ENCODE results near the gene PARVG. TPM values are rescaled to one million over a fixed set of nuclear protein-coding genes. Genes with fewer than 3 reads are reported as not detected.

PARVG gene
- total and polyA plus RNA-seq, 2 donors = 5.8 to 8.5 TPM

DNA sequence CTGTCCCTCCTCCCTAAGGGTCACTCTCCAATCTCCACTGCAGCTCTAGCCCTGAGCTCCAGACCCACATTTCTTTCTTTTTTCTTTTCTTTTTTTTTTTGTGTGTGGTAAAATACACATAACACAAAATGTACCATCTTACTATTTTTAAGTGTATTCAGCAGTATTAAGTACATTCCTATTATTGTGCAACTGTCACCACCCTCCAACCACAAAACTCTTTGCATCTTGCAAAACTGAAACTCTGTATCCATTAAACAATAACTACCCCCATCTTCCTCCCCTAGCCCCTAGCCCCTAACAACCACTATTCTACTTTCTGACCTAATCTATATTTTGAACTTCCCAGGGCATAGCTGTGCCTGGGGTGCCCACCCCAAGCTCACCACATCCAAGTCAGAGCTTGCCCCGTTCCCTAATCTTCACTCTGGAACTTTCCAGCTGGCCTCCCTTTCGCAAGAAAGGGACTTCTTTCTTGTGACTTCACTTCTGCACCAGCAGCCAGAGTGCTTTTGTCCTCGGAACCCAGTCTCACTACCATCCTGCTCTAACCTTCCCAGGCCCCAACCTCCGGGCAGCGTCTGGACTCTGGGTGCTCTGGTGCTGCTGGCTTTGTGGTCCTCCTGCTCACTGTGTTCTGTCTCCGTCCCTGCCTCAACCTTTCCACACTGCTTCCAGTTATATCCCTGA lies 30.7 kb downstream of the PARVG start:
- H3K27ac ChIP-seq (ENCODE audit: low read depth) = no peak overlapping the region
- no peak for DNase-seq (ENCODE audit: extremely low spot score)
- H3K4me1 ChIP-seq (ENCODE audit: insufficient read depth) = no peaks in the 10 kb centered on the region
- H3K36me3 ChIP-seq (ENCODE audit: insufficient read depth) = no peaks in the 10 kb centered on the region
- H3K4me3 ChIP-seq (ENCODE audit: low read depth, low read length) = no peak overlapping the region
- WGBS = 52% methylated on average over 6 of the region's 6 CpGs

DNA sequence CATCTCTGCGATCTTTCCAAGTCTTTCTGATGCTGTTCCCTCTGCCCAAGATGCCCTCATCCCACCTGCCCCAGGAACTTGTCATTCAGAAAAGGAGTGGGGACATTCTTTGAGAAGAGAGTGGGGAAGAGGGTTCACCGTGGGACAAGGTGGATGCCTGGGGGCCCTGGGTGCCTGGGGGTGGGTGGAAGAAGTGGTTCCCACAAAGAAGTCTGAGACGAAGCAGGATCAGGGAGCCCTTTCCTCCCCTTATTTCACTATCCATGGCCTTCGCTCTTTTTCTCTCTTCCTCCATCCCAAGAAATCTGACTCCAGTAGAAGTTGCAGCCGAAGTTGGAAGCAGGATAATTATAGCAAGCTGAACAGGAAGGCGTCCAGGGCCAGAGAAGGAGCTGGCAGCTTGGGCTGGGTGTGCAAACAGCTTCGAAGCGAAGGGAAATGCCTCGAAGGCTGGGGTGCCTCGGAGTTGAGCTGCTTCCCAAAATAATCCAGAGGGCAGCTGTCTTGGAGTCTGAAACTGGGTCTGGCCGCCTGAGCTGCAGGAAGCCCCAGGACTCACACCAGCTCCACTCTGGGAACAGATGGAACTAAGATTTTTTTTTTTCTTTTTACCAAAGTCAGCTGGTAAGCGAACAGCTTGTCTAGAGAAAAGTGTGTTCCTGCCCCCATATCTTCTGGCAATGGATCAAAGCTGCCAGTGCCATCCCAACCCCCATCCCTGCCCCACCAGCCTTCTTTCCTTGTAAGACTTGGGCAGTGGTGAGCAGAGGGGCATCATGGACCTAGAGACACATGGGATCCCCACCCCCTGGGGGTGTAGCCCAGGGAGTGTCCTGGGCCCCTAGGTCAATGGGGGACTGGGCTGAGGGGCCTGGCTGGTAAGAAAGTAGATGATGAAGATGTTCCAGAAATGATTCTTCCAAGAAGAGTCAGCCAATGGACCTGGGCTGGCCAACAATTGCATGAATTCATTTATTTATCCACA lies 31.5 kb downstream of the PARVG start:
- Histone ChIP-seq H3K27ac (ENCODE audit: low read depth) (no peak overlapping the region), H3K4me1 (ENCODE audit: insufficient read depth) (no peaks in the 10 kb centered on the region), H3K4me3 (ENCODE audit: low read depth, low read length) (no peak overlapping the region), H3K36me3 (ENCODE audit: insufficient read depth) (no peaks in the 10 kb centered on the region)
- no peak for DNase-seq (ENCODE audit: extremely low spot score)
- WGBS = 17% methylated on average over 12 of the region's 12 CpGs

DNA sequence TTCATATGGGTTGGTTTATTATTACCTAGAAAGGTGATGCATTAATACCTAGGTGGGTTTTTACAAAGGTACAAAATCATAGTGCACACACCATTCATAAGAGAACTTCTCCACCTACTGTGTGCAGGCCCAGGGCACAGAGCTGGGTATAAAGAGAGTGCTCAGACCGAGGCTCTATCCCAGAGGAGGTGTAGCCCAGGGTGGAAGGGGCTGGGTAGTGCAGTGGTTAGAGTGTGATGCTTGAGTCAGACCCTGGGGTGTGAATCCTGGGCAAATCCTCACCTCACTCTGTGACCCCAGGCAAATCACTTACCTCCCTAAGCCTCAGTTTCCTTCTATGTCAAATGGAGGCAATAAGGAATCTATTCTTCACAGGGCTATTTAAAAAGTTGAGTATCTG lies 32.2 kb downstream of the PARVG start:
- H3K4me1 ChIP-seq (ENCODE audit: insufficient read depth) = no peaks in the 10 kb centered on the region
- H3K27ac ChIP-seq (ENCODE audit: low read depth) = no peak overlapping the region
- WGBS = 95% methylated on average over 1 of the region's 1 CpG
- DNase-seq (ENCODE audit: extremely low spot score) = no peak
- no peak overlapping the region for H3K4me3 ChIP-seq (ENCODE audit: low read depth, low read length)
- no peaks in the 10 kb centered on the region for H3K36me3 ChIP-seq (ENCODE audit: insufficient read depth)

DNA sequence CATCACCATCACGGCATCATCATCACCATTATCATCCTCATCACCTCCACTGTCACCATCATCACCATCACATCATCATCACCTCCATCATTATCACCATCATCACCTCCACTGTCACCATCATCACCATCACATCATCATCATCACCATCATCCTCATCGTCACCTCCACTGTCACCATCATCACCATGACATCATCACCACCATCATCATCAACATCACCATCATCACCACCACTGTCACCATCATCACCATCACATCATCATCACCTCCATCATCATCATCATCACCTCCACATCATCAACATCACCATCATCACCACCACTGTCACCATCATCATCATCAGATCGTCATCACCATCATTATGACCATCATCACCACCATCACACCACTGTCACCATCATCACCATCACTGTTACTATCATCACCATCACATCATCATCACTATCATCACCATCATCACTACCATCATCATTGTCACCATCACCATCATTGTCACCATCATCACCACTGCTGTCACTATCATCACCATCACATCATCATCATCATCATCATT lies 32.8 kb downstream of the PARVG start:
- no peaks in the 10 kb centered on the region for H3K4me1 ChIP-seq (ENCODE audit: insufficient read depth)
- H3K27ac ChIP-seq (ENCODE audit: low read depth) = no peak overlapping the region
- 81% methylated on average over 3 of the region's 3 CpGs for WGBS
- no peak overlapping the region for H3K4me3 ChIP-seq (ENCODE audit: low read depth, low read length)
- no peaks in the 10 kb centered on the region for H3K36me3 ChIP-seq (ENCODE audit: insufficient read depth)
- DNase-seq (ENCODE audit: extremely low spot score) = no peak

DNA sequence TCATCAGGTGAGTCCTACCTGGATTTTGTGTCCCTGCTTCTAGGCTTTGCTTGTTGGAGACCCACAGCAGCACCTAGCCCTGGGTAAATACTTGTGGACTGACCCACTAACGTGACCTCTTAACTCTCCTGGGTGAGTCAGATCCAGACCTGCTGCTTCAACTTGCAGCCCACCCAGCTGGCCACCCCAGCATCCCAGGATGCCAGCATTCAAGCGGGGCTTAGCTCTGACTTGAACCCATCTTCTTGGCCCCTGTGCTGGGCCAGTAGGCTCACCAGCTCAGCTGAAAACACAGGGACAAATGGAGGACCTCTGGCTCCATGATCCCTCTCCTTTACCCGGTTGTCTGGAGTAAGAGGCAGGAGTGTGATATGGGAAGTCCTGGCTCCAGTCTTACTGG lies 33.5 kb downstream of the PARVG start:
- no peak for DNase-seq (ENCODE audit: extremely low spot score)
- H3K4me1 ChIP-seq (ENCODE audit: insufficient read depth) = no peaks in the 10 kb centered on the region
- WGBS = 94% methylated on average over 3 of the region's 3 CpGs
- H3K4me3 ChIP-seq (ENCODE audit: low read depth, low read length) = no peak overlapping the region
- H3K27ac ChIP-seq (ENCODE audit: low read depth) = no peak overlapping the region
- H3K36me3 ChIP-seq (ENCODE audit: insufficient read depth) = no peaks in the 10 kb centered on the region

DNA sequence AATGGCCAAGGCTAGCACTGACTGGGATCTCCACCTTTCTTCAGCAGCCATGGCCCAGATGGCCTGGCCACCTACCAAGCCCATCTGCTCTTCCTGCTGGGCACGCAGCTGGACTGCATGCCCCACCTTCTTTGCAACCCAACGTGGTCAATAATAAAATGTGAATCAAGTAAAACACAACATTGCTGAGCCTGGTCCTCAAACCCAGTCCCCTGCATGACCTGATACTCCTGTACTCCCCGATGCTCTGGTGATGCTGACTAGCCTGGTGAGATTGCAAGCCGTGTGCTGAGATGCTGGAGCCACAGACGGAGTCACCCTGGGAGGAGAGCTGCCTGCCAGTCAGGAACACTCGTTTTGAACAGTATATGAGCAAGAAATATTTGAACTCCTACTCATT lies 34.0 kb downstream of the PARVG start:
- Histone ChIP-seq H3K4me1 (ENCODE audit: insufficient read depth) (no peaks in the 10 kb centered on the region), H3K4me3 (ENCODE audit: low read depth, low read length) (no peak overlapping the region), H3K27ac (ENCODE audit: low read depth) (no peak overlapping the region), H3K36me3 (ENCODE audit: insufficient read depth) (no peaks in the 10 kb centered on the region)
- no peak for DNase-seq (ENCODE audit: extremely low spot score)
- WGBS = 91% methylated on average over 6 of the region's 6 CpGs

DNA sequence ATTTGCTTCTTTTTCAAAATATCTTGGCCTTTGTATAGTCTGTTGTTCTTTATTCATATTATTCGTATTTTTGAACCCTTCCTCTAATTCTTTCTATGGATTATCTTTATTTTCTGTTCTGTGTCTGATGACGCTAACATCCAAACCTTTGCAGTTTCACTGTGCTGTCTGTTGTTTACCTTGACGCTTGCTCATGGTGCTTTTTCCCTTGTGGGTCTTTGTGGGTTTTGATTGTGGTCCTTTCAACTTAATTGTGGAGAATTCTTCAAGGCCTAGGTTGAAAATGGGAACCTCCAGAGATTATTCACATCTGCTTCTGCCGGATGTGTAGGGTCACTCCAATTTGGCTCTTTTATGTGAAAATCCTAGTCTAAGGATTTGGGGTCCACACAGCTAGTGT lies 34.6 kb downstream of the PARVG start:
- H3K4me1 ChIP-seq (ENCODE audit: insufficient read depth) = no peaks in the 10 kb centered on the region
- no peak for DNase-seq (ENCODE audit: extremely low spot score)
- 82% methylated on average over 4 of the region's 4 CpGs for WGBS
- no peaks in the 10 kb centered on the region for H3K36me3 ChIP-seq (ENCODE audit: insufficient read depth)
- no peak overlapping the region for H3K4me3 ChIP-seq (ENCODE audit: low read depth, low read length)
- H3K27ac ChIP-seq (ENCODE audit: low read depth) = no peak overlapping the region

DNA sequence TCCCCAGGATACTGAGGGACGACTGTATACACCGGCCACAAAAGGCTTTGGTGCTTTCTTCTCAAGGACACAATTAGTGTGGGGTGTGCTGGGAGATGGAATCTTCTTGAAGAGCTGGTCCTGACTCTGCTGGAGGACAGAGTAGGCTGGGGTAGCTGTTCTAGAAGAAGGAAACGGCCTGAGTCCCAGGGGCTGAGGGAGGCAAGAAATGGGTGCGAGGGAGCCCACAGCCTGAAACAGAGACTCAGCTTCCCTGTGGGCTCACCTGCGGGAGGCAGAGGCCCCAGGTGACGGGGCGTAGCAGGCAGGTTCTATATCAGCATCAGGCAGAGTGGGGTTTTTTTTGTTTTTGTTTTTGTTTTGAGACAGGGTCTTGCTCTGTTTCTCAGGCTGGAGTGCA lies 36.6 kb downstream of the PARVG start:
- no peaks in the 10 kb centered on the region for H3K36me3 ChIP-seq (ENCODE audit: insufficient read depth)
- 93% methylated on average over 7 of the region's 7 CpGs for WGBS
- DNase-seq (ENCODE audit: extremely low spot score) = no peak
- no peaks in the 10 kb centered on the region for H3K4me1 ChIP-seq (ENCODE audit: insufficient read depth)
- H3K4me3 ChIP-seq (ENCODE audit: low read depth, low read length) = no peak overlapping the region
- H3K27ac ChIP-seq (ENCODE audit: low read depth) = no peak overlapping the region

DNA sequence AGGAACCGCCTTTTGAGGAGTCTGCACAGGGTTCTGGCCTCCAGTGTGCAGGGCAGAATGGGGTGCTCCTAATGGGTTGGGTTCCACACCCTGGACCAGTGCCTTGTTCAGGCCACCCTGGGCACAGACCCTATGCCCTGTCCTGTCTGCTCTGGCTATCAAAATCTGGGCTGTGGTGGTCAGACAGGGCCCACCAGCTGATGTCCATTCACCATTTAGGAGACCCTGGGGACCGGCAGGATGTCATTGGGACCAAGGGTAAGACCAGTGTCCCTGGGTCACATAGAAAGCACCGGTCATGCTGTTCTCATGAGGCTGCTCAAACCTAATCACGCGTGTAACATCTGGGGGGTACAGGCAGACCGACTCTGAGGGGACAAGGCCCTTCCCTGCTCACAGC lies 37.3 kb downstream of the PARVG start:
- Histone ChIP-seq H3K4me3 (ENCODE audit: low read depth, low read length) (no peak overlapping the region), H3K36me3 (ENCODE audit: insufficient read depth) (no peaks in the 10 kb centered on the region), H3K27ac (ENCODE audit: low read depth) (no peak overlapping the region), H3K4me1 (ENCODE audit: insufficient read depth) (no peaks in the 10 kb centered on the region)
- 81% methylated on average over 6 of the region's 6 CpGs for WGBS
- DNase-seq (ENCODE audit: extremely low spot score) = no peak

DNA sequence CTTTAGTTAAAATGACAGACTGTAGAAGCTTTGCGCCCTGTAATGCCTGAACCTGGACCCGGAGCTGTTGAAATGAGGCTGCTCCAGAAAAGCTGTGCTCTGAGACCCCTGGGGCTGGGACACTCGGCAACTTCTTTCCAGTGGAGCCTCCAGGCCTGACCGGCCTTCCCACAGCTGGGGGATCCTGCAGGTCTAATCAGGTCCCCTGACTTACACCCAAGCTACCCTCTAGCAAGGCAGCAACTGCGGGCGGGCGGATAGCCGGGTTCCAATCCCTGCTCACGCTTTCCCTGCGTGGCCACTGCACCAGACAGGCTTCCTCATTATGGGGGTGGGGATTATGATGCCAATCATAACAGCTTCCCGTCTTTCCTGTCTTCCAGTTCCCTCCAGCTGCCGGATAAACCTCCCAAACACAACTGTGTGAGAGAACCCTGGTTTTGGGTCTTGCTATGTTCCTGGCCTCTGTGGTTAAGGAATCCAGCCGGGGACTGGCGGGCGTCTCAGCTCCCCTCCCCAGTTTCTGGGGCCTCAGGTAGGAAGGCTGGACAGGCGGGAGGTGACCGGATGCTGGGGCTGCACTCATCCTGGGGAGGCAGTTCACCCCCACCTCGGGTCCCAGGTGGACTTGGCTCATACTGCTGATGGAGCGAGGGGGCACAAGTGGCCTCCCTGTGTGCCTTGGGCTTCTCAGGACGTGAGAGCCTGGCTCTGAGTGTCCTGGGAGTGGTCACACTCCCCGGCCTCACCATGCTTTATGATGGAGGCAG lies 38.6 kb downstream of the PARVG start:
- 82% methylated on average over 21 of the region's 21 CpGs for WGBS
- no peaks in the 10 kb centered on the region for H3K36me3 ChIP-seq (ENCODE audit: insufficient read depth)
- H3K27ac ChIP-seq (ENCODE audit: low read depth) = no peak overlapping the region
- no peak for DNase-seq (ENCODE audit: extremely low spot score)
- no peak overlapping the region for H3K4me3 ChIP-seq (ENCODE audit: low read depth, low read length)
- H3K4me1 ChIP-seq (ENCODE audit: insufficient read depth) = no peaks in the 10 kb centered on the region

DNA sequence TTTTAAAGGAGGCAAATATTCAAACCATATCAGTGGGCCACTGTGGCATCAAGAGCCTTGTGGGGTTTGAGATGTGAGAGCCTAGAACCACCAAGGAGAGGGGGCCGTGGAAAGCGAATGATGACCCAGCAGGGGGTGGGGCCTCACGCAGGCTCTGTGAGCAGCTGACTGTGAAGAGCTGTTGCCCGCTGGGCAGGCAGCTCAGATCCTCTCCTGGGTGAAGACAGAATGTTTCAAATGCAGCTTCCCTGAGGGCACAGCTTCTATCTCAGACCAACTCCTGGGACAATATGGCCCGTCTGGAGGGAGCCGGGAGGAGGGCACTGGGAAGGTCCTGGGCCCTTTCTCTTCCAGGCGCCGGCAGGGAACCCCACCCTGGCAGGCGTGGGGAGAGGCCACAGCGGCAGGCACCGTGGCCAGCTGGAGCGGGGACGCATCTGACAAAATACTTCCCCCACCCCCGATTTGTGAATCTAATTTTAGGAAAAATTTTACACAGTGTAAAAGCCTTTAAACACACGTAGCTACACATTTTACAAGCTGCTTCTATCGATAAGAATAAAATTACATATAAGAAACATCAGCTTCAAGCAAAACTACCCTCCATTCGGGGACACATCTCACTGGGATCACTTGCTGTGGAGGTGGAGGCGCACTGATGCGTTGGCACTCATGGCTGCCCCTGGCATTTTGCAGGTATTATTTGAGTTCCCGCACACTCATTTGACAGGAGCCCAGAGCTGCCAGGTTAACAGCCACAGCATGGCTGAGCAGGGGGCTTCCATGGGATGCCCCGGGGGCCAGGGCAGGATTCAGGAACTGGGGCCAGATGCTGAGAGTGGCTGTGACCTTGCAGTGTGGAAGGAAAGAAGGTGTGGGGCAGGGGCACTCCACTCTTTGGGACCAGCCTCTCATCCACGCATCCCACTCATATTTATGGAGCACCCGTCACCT lies 40.3 kb downstream of the PARVG start:
- Histone ChIP-seq H3K27ac (ENCODE audit: low read depth) (no peak overlapping the region), H3K4me1 (ENCODE audit: insufficient read depth) (no peaks in the 10 kb centered on the region), H3K36me3 (ENCODE audit: insufficient read depth) (no peaks in the 10 kb centered on the region), H3K4me3 (ENCODE audit: low read depth, low read length) (no peak overlapping the region)
- WGBS = 79% methylated on average over 23 of the region's 23 CpGs
- no peak for DNase-seq (ENCODE audit: extremely low spot score)

DNA sequence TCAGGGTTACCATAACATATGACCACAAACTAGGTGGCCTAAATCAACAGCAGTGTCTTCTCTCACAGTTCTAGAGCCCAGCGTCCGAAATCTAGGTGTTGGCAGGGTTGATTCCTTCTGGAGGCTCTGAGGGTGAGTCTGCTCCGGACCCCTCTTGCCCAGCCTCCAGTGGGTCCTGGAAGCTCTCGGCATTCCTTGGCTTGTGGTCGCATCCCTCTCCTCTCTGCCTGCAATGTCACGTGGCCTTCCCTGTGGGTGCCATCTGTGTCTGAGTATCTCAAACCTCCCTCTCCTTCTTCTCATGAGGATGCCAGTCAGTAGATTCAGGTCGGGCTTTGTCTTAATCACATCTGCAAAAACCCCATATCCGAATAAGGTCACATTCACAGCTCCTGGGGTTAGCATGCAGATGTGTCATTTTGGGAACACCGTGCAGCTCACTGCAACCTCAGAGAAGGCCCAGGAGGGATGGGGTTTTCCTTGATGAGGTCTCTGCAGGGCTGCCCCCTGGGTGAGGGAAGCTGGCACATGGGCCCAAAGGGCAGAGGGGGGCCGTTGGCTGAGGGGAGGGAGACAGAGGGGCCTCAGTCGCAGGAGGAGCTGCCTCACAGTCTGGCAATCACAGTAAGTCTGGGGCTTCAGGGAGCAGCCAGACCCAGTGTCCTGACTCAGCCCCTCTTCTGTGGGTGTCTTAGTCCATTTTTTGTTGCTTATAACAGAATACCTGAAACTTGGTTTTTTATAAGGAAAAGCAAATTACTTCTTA lies 41.2 kb downstream of the PARVG start:
- Histone ChIP-seq H3K4me3 (ENCODE audit: low read depth, low read length) (no peak overlapping the region), H3K27ac (ENCODE audit: low read depth) (no peak overlapping the region), H3K4me1 (ENCODE audit: insufficient read depth) (no peaks in the 10 kb centered on the region), H3K36me3 (ENCODE audit: insufficient read depth) (no peaks in the 10 kb centered on the region)
- DNase-seq (ENCODE audit: extremely low spot score) = no peak
- 94% methylated on average over 11 of the region's 11 CpGs for WGBS

All from urinary bladder (tissue), 4 donors.